Stimulated activated CD8-positive, alpha-beta memory T cell treated with anti-CD3 and anti-CD28 coated beads, Interleukin-2, amount 100 ng/mL, for 48 hours (primary cell): ENCODE results near the gene CCDC85A.

Experiments used
- DNase-seq, 2 donors: peaks; one replicate each; pipeline ENCODE4 v3.0.0-alpha.2; 2020; ENCODE audit warnings: low read depth in 2 of 2

The CCDC85A gene

DNA sequence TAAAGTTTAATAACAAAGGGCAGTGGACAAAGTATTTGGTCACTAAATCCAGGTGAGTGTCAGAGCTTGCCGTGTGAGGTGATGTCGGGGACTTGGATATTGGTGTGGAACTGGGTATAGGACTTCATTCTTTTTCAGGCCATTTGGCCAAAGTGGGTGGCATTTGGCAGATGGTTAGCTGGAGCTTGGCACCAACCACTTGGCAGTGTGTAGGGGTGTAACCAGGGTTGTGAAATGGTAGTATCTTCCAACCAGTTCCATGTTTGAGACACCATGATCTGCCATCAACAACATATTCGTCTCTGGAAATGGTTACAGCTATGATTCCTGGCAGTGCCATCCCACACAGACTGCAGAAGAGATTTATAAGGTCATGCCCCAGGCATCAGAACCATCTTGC is 113.9 kb downstream of the CCDC85A start:
- no peak for DNase-seq

DNA sequence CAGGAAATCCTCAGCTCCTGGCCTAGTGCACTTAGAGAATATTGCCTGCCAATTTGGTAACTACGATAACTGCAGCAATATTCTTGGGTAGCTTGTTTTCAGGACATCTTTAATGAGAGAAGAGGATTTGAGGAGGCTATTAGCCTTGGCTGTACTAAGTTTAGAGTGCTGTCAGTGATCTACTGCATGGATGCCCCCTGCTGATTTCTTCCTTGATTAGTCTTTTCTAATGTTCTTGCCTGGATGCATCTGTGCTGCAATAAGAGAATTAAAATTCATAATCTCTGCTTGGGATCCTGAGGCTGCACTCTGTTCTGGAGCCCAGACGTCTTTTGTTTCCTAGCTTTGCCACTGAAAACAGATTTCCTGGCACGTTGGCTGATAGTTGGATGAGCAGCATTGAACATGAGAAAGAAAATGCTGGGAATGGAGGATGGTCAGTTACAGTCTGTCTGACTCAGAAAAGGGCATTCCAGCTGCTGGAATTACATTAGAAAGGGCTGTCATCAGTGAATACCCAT is 115.4 kb downstream of the CCDC85A start:
- DNase-seq, result no peak

DNA sequence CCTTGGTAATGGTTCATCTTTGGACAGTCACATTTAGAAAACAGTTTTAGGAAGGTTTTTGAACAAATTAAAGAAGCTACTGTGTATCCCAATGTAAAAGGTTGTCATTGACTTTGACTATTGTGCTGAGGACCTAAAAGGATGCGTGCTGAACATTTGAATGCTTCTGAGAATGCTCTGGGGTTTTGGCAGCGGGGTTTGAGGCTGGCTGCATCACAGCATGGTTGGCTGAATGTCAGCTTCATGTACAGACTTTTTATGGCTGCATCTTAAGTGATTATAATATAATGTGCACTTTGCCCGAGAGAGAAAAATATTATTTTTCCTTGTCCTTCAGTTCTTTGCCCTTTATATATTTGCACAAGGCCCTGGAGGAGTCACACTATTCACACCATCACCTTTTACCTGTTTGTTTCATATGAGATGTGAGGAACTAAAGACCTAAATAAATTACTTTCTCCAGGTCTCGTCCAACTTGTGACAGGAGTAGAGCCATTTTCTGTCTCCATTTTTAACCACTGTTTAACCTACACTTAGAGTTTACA is 125.9 kb downstream of the CCDC85A start:
- no peak for DNase-seq

DNA sequence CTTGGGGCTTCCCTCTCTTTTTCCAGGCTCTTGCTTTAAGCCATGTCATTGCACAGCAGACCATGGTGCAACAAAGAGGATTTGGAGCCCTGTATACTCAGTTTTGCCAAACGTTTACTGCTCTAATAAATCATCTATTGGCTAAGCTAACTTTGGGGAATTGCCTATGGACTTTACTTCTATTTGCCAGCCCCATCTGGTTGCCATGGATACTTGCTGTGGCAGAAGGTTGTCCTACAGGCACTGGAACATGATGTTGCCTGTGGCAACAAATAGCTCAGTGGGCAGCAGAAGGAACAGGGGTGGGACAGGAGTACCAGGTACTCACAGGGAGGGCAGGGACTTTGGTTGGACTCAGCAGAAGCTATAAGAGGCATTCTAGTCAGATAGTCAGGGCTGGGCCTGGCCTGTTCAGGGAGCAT is 129.7 kb downstream of the CCDC85A start:
- DNase-seq, result no peak

DNA sequence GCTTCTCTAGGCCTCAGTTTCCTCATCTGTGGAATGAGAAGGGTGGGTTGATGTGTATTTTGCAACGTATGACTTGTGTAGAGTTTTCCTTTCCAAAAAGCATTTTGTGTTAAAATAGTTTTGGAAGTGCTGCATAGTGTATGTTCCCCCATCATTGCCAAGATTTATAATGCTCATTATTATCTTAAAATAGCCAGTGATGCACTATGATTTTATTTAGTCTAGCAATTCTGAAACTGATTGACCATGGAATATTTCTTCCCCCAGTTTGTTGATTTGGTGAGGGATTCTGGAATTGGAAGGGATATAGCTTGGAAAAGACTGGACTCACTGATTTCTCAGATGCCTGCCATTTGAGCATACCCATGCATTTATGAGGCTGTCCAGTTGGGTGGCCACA is 130.6 kb downstream of the CCDC85A start:
- no peak for DNase-seq

DNA sequence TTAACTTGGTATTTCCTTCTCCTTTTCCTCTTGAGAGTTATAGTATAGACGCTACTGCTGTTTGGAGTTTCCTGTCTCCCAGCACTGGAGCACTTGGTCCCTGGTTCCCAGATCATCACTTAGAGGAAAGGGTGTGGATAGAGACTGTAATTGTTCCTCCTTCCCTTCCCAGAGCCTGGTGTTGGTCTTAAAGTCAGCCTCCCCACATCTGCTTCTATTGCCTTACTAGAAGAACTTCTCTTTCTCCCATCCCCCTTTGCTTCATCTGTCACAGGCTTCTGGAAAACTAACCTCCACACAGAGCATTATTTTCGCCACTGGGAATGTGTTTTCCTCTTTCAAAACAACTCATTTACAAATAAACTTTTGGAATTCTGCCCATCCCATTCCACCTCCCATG is 131.0 kb downstream of the CCDC85A start:
- DNase-seq, result no peak

DNA sequence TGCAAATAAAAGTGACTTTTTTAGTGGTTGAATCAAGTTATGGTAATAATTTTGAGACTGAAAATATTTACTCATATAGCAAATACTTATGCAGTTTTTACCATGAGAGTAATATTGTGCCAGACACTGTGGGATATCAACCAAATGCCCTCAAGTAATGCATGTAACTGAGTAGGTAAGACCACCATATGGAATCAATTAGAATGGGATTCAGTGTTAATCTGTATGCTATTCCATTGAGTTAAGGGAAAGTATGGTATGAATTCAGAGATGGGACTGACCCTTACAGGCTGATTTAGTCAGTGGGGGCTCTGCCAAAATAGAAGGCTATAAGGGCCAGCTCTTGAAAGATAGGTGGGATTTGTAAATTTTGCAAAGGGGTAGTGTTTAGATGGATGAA is 131.6 kb downstream of the CCDC85A start:
- DNase-seq, result no peak

DNA sequence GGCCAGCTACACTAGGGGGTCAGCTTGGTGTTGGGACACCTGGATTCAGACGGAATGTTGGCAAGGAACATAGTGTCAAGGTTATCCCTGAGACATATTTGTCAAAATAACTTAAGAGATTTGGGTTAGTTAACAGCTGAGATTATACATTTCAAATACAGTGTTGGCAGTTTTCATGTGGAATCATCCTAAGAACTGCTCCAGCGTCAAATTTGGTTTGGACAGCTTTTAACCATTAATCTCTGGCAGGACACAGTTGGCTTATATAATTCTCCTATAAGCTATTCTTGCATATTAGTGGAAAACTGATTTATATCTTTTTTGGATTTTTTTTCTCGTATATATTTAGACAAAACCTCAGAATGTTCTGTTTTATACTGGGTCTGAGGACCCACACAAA is 132.2 kb downstream of the CCDC85A start:
- DNase-seq, result no peak

DNA sequence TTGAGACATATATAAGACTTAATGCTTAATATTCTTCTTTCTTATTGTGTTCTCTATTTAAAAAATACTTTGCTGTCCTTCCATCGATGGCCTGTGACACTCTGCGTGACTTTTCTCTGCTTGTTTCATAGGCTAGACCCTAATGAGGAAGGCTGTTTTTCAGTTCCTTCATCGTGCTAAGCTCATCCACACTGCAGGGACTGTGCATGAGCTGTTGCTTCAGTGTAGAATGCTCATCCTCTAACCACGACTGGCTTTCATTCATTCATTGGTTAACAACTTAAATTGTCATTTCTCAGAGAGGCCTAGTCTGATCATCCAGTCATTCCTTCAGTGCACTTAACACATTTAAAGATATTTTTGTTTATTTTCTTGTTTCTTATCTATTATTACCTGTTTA is 134.4 kb downstream of the CCDC85A start:
- DNase-seq, result no peak

DNA sequence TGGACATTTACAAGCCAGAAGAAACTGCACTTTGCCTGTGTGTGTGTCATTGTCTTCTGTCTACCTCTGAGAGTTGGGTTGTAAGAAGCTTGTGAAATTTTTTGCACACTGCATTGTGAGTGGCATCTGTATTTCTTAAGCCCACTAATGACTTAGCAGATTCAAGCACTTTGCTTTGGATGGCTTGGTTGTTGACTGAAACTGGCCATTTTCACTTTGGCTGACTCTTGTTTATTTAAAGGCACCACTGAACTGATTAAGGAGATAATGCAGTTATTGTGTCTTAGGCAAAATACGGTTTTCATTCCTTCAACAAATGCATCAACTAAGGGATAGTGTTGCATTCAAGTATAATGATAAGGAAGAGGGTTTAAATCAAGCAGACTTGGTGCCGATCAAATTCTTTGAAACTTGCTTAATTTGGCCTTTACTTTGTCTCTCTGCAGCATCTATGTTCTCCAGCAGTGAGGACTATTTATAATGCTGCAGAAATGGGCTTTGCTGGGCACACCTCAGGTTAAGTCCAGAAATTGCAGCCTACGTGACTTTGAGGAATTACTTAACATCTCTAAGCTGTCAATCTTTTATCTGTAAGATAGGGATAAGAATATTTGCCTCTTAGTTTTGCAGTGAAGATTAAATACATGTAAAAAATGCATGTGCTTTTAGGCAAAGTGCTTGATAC is 142.0 kb downstream of the CCDC85A start:
- DNase-seq, result no peak

DNA sequence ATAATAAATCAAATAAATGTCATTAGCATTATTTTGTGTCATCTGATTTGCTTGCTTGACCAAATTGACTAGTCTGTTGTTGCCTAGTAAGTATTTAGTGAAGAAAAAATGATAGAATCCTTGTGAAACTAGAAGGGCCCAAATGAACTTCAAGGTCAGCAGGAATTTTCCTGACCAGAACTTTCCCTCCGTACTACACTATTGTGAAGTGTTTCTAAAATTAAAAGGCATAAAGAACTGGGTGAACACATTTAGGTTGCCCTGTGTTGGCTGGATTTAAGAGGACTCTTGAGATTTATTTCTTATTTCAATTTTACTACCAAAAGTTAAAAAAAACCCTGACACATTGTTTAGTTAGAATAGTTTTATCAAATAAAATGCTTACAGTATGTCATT is 142.6 kb downstream of the CCDC85A start:
- DNase-seq, result no peak

DNA sequence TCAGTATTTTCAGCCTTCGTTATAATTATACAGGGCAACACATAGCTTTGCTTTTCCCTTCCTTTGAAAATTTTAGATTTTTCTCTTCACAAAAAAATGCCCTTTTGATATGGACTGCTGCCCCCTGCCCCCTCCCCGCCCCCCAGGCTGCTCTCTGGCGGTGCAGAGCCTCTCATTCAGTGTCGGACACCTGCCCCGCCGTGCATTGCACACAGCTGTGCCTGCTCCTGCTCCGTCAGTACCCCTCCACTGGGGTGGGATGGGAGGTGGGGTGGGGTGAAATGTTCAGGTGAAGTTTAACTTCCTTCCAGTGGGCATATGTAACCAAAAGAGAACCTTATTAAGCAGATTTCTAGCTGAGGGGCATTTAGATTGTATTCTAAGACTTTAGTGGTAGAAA is 148.0 kb downstream of the CCDC85A start:
- no peak for DNase-seq

DNA sequence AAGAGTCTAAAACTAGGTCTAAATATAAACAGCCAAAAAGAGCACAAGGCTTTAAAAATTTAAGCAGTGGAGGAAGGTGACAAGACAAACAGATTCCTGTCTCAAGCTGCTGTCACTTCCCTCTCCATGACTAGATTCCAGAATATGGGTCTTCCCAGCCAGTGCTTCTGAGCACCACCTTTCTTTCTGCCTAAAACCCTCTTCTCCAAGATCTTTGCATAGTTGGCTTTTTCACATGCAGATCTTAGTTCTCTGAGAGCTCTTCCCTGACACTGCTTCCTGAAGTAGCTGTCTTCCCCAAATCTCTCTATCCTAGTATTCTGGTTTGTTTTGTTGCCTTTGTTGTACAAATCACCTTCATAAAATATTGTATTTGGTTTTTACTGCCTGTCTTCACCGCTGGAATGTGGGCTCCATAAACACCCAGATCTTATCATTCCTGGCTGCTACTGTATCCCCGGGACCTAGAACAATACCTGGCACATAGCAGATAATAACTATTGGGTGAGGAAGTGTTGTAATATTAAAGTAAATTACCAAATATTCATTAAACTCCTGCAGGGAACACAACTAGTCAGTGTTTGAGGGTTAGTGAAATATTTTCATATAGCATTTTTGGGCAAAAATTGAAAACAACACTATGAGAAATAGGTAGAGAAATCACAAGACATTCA is 150.2 kb downstream of the CCDC85A start:
- DNase-seq, result no peak

DNA sequence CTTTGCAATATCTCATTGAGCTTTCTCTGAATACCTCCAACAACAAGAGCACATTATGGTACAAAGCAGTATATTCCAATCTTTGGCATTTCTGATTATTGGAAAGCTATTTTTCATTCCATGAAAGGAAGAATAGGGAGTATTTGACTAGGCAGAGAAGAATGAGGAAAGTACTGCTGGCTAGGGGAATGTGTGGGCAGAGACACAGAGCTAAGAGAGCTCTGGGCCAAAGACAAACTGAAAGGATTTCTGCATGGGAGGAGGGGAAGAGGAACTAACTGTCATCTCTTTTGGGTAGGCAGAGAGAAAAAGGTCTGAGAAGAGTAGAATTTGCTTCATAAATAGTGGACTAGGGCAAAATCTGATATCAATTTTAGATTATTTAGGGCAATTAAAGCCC is 150.8 kb downstream of the CCDC85A start:
- DNase-seq, result no peak

DNA sequence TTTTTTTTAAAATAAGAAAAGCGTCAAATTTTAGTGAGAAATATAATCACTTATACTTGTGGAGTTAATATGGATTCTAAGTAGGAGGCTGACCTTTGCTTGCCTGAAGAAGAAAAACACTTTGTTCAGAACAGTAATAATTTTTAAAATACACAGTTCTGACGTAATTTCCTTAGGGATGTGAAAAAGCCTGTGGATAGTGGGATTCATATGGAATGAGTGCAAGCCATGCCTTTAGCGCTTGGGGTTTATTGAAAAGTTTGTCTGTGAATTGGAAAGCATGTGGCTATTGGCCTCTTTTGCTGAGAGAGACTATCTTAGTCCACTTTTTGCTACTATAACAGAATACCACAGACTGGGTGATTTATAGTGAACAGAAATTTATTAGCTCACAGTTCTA is 151.3 kb downstream of the CCDC85A start:
- DNase-seq, result no peak

DNA sequence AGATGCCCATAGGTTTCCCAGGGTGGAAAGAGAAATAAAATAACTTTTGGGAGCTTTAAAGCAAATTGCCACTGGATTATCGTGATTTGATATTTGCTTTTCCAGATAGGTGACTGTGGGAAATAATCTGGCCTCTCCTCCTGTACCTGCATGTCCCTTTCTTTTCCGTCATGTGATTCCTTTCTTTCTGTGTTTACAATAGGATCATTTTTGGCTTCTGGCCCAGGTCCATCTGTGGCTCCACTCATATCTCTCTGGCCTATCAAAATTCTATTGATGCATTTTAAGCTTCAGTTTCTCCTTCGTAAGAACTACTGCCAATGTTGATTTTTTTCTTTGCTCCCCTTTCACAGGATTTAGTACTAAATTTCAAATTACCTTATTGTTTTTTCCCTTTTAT is 153.6 kb downstream of the CCDC85A start:
- DNase-seq, result no peak

DNA sequence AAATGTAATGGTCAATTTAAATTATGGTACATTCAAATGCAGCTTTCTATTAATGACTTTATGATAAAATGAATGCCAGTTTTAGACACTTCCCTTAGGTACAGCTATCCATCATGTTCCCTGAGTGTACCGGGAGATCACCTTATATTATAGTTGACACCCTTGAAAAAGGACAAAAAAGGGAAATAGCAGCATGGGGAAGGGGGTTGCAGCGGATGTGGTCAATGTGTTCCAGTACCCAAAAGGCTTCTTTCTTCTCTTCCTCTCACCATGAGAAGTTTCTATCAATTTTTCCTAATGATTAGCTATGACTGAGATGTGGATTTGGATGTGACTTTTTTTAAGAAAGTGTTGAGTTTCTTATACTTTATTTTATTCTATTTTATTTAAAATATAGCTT is 154.4 kb downstream of the CCDC85A start:
- DNase-seq, result no peak

DNA sequence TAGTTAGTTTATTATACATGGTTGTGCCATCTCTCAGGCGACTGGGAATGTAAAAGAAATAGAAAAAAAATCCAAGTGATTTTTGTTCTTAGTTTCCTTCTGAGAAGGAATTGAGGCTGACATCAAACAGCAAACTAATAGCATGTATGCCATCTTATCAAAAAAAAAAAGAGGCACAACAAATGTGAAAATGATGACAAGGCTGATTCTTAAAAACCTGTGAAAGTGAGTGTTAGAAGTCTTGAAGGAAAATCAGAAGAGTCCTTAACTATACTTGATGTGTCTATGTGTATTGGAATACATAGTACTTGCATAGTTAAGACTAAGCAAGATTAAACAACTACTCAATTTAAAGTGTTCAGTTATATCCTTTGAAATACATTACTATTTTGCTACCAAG is 161.0 kb downstream of the CCDC85A start:
- DNase-seq, result no peak

DNA sequence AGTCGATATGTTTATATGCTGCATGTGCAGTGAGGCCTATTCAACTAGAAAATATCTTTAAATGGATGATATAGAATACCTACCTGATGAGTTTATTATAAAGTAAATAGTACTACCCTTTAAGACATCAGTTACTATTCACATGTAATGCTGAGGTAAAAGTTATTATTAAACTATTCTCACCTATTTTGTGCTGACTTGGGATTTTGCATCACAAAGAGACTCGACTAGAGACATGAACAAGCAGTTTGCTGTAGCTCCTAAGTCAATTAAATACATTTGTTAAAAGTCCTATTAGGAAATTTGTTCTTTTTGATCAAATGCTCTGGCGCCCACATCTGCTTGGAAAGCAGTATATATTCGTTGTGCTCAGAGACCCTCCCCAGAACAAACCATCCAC is 164.1 kb downstream of the CCDC85A start:
- no peak for DNase-seq

DNA sequence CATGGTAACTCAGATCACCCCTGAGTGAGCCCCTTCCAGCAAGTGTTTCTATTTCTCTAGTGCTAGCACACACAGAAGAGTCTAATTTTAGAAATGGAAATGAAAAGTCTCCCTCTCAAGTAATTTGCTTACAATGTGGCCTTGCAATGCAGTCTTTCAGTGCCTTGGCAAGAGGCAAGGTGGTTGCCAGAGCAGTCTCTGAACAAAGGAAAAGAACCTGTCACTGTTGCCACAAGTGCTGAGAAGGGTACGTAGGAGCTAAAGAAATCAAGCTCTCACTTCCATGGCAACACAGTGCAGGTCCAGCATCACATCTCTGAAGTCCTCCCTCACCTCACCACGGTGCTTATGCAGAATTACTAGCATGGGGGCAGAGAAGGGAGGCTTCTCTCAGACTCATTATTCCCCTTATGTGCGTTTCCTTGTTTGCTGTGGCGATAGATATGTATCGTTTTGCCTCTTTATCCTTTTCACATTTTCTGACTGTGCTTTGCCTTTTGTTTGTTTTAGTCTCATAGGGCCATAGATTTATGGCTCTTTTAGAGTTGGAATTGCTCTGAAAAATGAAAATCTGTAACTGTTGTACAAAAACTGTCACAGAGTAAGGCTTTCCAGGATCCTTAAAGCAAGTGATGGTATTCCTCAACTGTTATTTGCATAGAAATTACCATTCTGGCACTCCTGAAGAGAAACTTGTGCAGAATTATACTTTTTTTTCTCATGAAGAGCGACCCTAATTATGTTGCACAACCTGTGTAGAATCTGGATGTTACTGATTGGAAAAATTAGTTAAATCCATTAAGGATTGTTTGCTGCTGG is 164.8 kb downstream of the CCDC85A start:
- DNase-seq, result no peak

DNA sequence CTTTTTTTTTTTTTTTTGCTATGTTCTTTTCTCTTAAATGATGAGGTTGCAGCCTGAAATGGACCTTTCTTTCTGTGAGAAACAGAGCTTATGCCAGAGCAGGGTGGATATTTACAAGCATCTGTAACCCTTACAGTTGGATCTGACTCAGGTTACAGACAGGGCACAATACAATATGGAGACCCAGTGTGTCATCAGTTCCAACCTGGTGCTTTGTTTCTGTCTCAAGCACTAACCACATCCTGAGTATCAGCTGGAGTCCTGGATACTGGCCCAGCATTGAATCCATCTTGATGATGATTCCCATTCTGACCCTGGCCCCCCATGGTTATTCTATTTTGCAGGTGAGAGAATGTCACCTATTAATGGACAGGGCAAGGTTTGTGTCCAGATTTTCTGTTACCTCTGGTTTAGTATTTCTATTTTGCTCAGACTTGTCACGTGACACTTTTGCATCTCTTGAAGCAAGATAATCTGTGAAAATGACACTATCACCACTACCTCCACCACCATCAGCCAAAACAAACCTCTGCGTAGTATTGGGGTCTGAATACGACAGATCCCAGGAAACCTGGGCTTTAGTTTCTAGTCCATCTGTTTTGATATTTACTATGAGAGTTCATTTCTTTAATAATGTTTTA is 174.0 kb downstream of the CCDC85A start:
- DNase-seq, result no peak

DNA sequence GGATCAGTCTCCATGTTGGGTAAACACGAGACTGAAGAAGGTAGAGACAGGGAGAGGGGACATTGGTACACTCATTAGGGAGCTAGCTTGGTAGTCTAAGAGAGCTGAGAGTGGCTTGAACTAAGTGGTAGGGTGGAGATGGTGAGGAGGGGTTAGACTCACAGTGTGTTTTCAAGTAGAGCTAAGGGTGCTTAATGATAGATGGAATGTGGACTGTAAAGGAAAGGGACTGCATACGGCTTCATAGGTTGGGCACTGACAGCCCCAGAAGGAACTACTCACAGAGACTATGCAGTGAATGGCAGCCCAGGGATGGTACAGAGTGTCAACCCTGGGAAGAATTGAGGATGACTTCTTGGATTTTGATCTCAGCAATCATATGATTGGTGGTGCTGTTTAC is 178.1 kb downstream of the CCDC85A start:
- DNase-seq, result no peak
